GM21423 (cell line): ENCODE measurements around the gene GRAMD1A.
"Not testable (repeated sequence)": the region's sequence is repeated elsewhere in the genome, so short reads cannot be mapped to it uniquely, and the experiment has no call there.

ENCODE experiments used
- ATAC-seq: cut with Tn5 transposase; IDR thresholded peaks from one replicate; pipeline ENCODE4 v1.9.1; 2021; ENCODE audit warnings: mild to moderate bottlenecking, moderate library complexity; ENCODE audit not compliant: unreplicated experiment

GRAMD1A gene

GRCh38 chr19:34976611-34977010 lies 23.5 kb upstream of the GRAMD1A start:
- no peak for ATAC-seq

GRCh38 chr19:34979819-34980640 lies 20.1 kb upstream of the GRAMD1A start:
- no peak for ATAC-seq

GRCh38 chr19:34982275-34982674 lies 17.8 kb upstream of the GRAMD1A start:
- ATAC-seq = no peak

GRCh38 chr19:34983786-34984185 lies 16.3 kb upstream of the GRAMD1A start:
- no peak for ATAC-seq

GRCh38 chr19:34984287-34984686 lies 15.8 kb upstream of the GRAMD1A start:
- ATAC-seq = no peak

GRCh38 chr19:34985249-34986022 lies 14.7 kb upstream of the GRAMD1A start:
- ATAC-seq = no peak

- ATAC-seq = no peak
Measured at GRCh38 chr19:34988119-34988518, 12.0 kb upstream of the GRAMD1A start.

- ATAC-seq = no peak
Measured at GRCh38 chr19:34989298-34989697, 10.8 kb upstream of the GRAMD1A start.

- ATAC-seq = no peak
Measured at GRCh38 chr19:34990578-34991192, 9.4 kb upstream of the GRAMD1A start.

GRCh38 chr19:34991542-34992333 lies 8.4 kb upstream of the GRAMD1A start:
- ATAC-seq = no peak

GRCh38 chr19:34992582-34992981 lies 7.5 kb upstream of the GRAMD1A start:
- not testable (repeated sequence) for ATAC-seq

- no peak for ATAC-seq
Measured at GRCh38 chr19:34994286-34994642, 5.9 kb upstream of the GRAMD1A start.

- no peak for ATAC-seq
Measured at GRCh38 chr19:34994643-34995541, 5.2 kb upstream of the GRAMD1A start.

GRCh38 chr19:34995551-34995950 lies 4.6 kb upstream of the GRAMD1A start:
- ATAC-seq = no peak

GRCh38 chr19:34997071-34997617 lies 3.0 kb upstream of the GRAMD1A start:
- ATAC-seq = no peak

- ATAC-seq = not testable (repeated sequence)
Measured at GRCh38 chr19:34998224-34998623, 1.9 kb upstream of the GRAMD1A start.

GRCh38 chr19:34998777-34999497 lies 1.2 kb upstream of the GRAMD1A start:
- no peak for ATAC-seq

- no peak for ATAC-seq
Measured at GRCh38 chr19:35000338-35000646, 169 bp downstream of the GRAMD1A start.
